Thyroid gland (tissue), 4 donors: ENCODE measurements around the gene UBL7.

ENCODE experiments used
- POLR2A ChIP-seq, 2 donors: fragments of 450-650 bp; IDR thresholded peaks; one replicate each; pipeline ENCODE4 v1.6.1; 2017; ENCODE audit warnings: antibody characterized with exemption in 2 of 2, mild to moderate bottlenecking in 2 of 2, moderate library complexity in 1 of 2
- TF ChIP-seq, protein P1 (sequence below), 6 experiments: fragments of 200-600 bp in 3 of 6; fragments of 450-650 bp in 3 of 6; sonication (generic) in 3 of 6; IDR thresholded peaks; one replicate each; pipeline ENCODE4 v1.5.1; 2016 to 2019; ENCODE audit warnings: antibody characterized with exemption in 6 of 6, mild to moderate bottlenecking in 2 of 6, inconsistent platforms in 1 of 6, moderate library complexity in 1 of 6

DNA sequence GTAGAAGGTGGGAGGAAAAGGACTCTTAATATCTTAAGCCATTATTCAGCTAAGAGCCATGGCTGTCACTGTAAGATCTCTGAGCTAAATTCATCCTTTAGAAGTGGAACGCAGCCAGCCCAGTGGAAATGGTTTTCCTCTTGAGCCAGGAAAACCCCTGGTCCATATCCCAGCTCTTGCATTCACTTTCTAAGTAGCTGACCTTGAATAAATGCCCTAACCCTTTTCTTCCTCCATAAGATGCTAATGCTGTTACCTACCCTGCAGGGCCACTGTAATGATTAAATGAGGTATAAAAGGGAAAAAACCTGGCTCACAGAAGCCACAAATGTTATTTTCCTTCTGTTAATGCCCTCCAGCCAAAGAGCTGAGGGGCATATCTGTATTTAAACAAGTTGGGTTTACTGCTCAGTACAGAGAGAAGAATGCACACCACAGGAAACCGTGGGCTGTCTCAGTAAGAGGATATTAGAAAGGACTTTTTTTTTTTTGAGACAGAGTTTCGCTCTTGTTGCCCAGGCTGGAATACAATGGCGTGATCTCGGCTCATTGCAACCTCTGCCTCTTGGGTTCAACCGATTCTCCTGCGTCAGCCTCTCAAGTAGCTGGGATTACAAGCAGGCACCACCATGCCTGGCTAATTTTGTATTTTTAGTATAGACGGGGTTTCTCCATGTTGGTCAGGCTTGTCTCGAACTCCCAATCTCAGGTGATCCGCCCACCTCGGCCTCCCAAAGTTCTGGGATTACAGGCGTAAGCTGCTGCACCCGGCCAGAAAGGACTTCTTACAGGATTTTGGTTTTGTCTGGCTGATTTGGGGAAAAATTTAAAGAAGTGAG is 6.8 kb downstream of the UBL7 start:
- TF ChIP-seq, protein P1, sequence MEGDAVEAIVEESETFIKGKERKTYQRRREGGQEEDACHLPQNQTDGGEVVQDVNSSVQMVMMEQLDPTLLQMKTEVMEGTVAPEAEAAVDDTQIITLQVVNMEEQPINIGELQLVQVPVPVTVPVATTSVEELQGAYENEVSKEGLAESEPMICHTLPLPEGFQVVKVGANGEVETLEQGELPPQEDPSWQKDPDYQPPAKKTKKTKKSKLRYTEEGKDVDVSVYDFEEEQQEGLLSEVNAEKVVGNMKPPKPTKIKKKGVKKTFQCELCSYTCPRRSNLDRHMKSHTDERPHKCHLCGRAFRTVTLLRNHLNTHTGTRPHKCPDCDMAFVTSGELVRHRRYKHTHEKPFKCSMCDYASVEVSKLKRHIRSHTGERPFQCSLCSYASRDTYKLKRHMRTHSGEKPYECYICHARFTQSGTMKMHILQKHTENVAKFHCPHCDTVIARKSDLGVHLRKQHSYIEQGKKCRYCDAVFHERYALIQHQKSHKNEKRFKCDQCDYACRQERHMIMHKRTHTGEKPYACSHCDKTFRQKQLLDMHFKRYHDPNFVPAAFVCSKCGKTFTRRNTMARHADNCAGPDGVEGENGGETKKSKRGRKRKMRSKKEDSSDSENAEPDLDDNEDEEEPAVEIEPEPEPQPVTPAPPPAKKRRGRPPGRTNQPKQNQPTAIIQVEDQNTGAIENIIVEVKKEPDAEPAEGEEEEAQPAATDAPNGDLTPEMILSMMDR (IDR thresholded peaks at IDR 0.05): no peak
- TF ChIP-seq POLR2A (IDR thresholded peaks at IDR 0.05): no peak
